AG04449 (cell line): Measurements from ENCODE around the gene USP36.

Experiments
- CTCF ChIA-PET: fragments of 350-600 bp; formaldehyde crosslinking; extraction: SDS; loops from one replicate; lab custom pipeline; 2021; ENCODE audit warnings: antibody characterized with exemption; lab: Yijun Ruan, JAX
- POLR2A ChIA-PET: fragments of 400-600, 350-600 bp; formaldehyde crosslinking; extraction: SDS; loops from one replicate; lab custom pipeline; 2020; ENCODE audit warnings: antibody characterized with exemption, inconsistent platforms; lab: Yijun Ruan, JAX
- DNase-seq: peaks from one replicate; pipeline ENCODE4 v3.0.0-alpha.2; 2010; ENCODE audit warnings: low read depth, low spot score
- H3K4me3 ChIP-seq: 2 replicates; pipeline ENCODE4 v1.5.1; 2011; ENCODE audit warnings: low read depth, mild to moderate bottlenecking, control low read depth, low read length
- TF ChIP-seq, protein P1 (sequence below): IDR thresholded peaks from one replicate; pipeline ENCODE4 v1.5.1; 2011; ENCODE audit warnings: mild to moderate bottlenecking, moderate library complexity, low read length, control low read depth, inconsistent platforms; ENCODE audit not compliant: insufficient read depth; ENCODE audit errors: missing control alignments

Gene USP36

DNA sequence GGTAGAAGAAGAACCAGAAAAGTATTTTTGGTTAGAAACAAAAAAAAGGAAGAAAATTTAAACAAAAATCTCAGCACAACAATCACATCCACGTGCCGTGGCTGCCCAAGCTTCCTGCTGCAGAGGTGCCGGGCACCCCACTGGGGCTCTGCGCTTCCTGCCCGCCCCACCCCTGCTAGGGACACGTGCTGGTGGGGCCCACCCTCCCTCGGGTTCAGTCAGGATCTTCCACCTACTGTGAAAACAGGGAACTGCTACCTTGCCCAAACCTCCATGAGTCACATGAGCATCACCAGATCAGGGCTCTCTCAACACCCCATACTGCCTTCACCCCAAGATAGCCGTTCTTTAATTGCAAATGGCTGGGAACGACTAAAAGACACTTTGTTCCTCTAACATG, 34.2 kb downstream of the USP36 start:
- TF ChIP-seq, protein P1, sequence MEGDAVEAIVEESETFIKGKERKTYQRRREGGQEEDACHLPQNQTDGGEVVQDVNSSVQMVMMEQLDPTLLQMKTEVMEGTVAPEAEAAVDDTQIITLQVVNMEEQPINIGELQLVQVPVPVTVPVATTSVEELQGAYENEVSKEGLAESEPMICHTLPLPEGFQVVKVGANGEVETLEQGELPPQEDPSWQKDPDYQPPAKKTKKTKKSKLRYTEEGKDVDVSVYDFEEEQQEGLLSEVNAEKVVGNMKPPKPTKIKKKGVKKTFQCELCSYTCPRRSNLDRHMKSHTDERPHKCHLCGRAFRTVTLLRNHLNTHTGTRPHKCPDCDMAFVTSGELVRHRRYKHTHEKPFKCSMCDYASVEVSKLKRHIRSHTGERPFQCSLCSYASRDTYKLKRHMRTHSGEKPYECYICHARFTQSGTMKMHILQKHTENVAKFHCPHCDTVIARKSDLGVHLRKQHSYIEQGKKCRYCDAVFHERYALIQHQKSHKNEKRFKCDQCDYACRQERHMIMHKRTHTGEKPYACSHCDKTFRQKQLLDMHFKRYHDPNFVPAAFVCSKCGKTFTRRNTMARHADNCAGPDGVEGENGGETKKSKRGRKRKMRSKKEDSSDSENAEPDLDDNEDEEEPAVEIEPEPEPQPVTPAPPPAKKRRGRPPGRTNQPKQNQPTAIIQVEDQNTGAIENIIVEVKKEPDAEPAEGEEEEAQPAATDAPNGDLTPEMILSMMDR: no peak
- H3K4me3 ChIP-seq: no peak overlapping the region
- ChIA-PET POLR2A (interaction anchor here (1.2 kb wide), 1 partner anchor 15 kb away, joined by 3 read pairs; no protein-coding TSS in a partner anchor), CTCF (interaction anchor here (1.0 kb wide), 1 partner anchor 14 kb away, joined by 3 read pairs; no protein-coding TSS in a partner anchor)
- no peak for DNase-seq

DNA sequence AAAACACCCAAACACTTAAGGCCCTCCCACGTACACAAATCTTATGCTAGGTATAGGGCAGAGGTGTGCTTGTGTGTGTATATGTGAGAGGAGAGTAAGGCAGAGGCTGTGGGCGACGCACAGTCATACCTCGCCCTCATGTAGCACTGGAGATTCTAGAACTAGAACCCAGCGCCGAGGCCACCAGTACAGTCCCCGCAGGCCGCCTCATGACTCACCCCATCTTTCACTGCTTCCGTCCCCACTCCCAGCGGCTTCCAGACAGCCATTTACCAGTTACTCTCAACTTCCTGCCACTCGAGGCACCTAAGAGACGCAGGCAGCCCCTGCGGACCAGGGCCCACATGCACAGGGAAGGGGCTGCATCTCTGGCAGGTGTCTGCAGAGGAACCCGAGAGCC, 35.3 kb downstream of the USP36 start:
- TF ChIP-seq, protein P1: no peak
- H3K4me3 ChIP-seq: no peak overlapping the region
- ChIA-PET CTCF (interaction anchor here (0.9 to 1.0 kb wide), 2 partner anchors 18 to 22 kb away, joined by 3 read pairs; no protein-coding TSS in a partner anchor), POLR2A (interaction anchor here (1.2 kb wide), 1 partner anchor 16 kb away, joined by 3 read pairs; no protein-coding TSS in a partner anchor)
- no peak for DNase-seq

DNA sequence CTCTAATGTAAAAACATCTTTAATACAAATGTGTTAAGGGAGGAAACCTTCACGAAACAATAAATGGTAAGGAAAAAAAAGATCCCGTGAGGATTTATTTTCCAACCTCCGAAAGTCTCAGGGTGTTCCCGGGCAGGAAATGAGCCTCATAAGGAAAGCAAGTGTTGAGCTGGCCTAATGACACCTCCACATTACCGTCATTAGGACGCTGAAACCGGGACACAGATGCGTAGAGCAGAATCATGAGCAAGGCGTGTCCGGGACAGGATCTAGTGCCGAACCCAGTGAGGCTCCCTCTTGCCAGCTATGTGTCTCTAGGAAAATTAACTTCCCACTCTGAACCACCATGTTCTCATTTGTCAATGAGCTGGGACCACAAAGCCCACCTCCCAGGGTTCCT, 35.8 kb downstream of the USP36 start:
- no peak for DNase-seq
- H3K4me3 ChIP-seq: no peak overlapping the region
- CTCF ChIA-PET: interaction anchor here (0.8 to 1.0 kb wide), 3 partner anchors 10 to 21 kb away, joined by 3 read pairs; no protein-coding TSS in a partner anchor
- TF ChIP-seq, protein P1: no peak
- POLR2A ChIA-PET: no interaction called here

DNA sequence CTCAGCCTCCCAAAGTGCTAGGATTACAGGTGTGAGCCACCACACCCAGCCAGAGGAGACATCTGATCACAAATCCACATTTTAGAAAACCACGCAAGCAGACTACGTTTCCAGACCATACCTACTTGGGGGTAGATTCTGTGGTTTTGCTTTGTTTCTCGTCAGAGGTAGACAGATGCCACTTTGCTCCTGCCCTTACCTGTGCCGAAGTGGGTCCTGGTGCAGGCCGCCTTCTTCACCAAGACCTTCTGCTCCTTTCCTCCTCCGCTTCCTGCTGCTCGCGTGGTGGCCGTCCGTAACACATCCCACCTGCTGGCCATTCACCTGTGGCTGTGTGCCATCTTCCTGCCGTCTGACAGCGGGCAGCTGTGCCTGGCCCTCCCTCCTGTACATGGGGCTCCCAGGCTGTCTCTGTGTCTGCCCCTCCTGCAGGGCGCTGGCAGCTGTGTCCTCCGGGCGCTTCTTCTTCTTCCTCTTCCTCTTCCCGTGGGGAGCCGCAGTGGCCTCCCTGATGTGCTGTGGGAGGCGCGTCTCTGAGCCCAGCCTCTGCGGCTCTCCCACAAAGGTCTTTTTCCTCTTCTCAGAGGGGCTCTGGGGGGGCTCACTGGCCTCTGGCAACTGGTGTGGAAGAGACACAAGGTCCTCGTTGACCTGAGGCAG, 37.3 kb downstream of the USP36 start:
- DNase-seq: no peak
- H3K4me3 ChIP-seq: no peak overlapping the region
- TF ChIP-seq, protein P1: no peak
- POLR2A ChIA-PET: no interaction called here
- CTCF ChIA-PET: interaction anchor here (1.3 to 1.7 kb wide), 2 partner anchors 95 to 306 kb away, joined by 3 to 7 read pairs; no protein-coding TSS in a partner anchor

DNA sequence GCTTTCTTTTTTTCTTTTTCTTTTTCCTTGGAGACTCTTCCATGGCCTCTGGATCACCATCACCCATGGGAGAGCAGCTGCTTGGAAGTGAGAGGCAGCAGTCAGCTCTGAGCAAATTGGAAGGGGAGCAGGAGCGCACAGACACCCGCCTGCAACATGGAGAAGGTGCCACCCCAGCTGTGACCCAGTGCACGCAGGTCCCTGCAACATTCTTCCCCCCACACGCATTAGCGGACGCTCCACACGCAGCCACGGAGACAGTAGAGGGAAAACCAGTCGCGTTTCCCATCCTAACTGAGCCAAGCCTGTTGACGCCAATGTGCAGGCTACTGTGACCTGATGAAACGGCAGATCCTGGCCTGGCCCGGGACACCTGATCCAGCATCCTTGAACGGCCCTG, 38.2 kb downstream of the USP36 start:
- ChIA-PET POLR2A (no interaction called here), CTCF (interaction anchor here (1.7 kb wide), 1 partner anchor 305 kb away, joined by 7 read pairs; no protein-coding TSS in a partner anchor)
- TF ChIP-seq, protein P1: no peak
- no peak overlapping the region for H3K4me3 ChIP-seq
- DNase-seq: no peak

DNA sequence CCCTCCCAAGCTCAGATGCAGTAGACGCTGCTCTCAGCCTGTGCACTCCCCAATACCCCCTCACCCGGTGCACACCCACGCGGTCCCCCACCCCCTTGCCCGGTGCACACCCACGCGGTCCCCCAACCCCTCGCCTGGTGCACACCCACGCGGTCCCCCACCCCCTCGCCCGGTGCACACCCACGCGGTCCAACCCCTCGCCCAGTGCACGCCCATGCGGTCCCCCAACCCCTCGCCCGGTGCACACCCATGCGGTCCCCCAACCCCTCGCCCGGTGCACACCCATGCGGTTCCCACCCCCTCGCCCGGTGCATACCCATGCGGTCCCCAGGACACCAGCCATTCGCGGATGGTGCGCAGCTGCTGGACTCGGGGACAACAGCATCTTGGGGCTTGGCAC, 38.6 kb downstream of the USP36 start:
- POLR2A ChIA-PET: no interaction called here
- CTCF ChIA-PET: interaction anchor here (1.7 kb wide), 1 partner anchor 305 kb away, joined by 7 read pairs; no protein-coding TSS in a partner anchor
- no peak for DNase-seq
- TF ChIP-seq, protein P1: no peak
- no peak overlapping the region for H3K4me3 ChIP-seq
